Fibroblast of lung (primary cell): Measurements from ENCODE around the gene LPCAT1.

Source experiments
- EZH2 ChIP-seq: IDR thresholded peaks from 2 replicates; pipeline ENCODE4 v1.5.1; 2012; ENCODE audit warnings: low read length, control low read depth, mild to moderate bottlenecking; ENCODE audit errors: missing control alignments
- TF ChIP-seq, protein P1 (sequence below), 2 donors: IDR thresholded peaks in 1 of 2; conservative IDR thresholded peaks in 1 of 2; 1 replicate in 1 of 2; 2 replicates in 1 of 2; pipeline ENCODE4 v1.5.1; 2011 to 2012; ENCODE audit warnings: low read length in 2 of 2, control low read depth in 1 of 2, inconsistent platforms in 1 of 2, low read depth in 1 of 2, mild to moderate bottlenecking in 1 of 2

DNA sequence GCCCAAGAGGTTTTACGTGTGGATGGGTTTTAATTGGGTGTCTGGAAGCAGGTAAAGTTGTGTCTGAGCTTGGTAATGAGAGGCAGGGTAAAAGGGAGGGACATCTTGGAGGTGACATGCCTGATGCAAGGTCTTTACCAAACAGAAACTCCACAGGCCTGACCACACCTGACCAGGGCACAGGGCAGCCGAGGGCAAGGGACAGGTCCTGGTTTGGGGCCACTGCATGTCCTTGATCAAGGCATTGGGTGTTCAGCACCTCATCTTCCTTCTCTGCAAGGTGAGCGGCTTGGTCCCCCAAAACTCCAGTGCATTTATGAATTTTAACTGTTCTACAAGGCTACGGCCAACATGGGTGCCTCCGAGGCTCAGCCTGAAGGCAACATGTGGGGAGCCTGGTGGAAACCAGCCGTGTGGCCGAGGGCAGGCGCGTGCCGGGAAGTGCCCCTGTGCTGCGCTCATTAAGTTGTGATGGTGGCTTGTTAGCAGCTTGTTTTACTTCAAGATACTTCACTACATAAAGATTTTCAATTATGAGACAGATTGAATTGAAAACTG lies 30.7 kb upstream of the LPCAT1 start:
- TF ChIP-seq, protein P1, sequence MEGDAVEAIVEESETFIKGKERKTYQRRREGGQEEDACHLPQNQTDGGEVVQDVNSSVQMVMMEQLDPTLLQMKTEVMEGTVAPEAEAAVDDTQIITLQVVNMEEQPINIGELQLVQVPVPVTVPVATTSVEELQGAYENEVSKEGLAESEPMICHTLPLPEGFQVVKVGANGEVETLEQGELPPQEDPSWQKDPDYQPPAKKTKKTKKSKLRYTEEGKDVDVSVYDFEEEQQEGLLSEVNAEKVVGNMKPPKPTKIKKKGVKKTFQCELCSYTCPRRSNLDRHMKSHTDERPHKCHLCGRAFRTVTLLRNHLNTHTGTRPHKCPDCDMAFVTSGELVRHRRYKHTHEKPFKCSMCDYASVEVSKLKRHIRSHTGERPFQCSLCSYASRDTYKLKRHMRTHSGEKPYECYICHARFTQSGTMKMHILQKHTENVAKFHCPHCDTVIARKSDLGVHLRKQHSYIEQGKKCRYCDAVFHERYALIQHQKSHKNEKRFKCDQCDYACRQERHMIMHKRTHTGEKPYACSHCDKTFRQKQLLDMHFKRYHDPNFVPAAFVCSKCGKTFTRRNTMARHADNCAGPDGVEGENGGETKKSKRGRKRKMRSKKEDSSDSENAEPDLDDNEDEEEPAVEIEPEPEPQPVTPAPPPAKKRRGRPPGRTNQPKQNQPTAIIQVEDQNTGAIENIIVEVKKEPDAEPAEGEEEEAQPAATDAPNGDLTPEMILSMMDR (conservative IDR thresholded peaks at IDR 0.05 in 1 of 2, IDR thresholded peaks at IDR 0.05 in 1 of 2; ENCODE audit: low read depth in 1 of 2, low read length in 2 of 2): no peak
- TF ChIP-seq EZH2: no peak
